ENCODE measurements around the gene LRRC4B.
"Not testable (repeated sequence)": the region's sequence is repeated elsewhere in the genome, so short reads cannot be mapped to it uniquely, and the experiment has no call there.

LRRC4B gene

GRCh38 chr19:50567882-50568727 is at the start of gene LRRC4B:
Gene LRRC4B (minus strand): TSS chr19:50568435. CDS start chr19:50548838, 19,597 bp downstream.
- DNase-seq: no peak

- DNase-seq: peak in 2 of 3 donors; percentile 3 to 16
These were observed 44.5 kb upstream of the LRRC4B start for GRCh38 chr19:50612504-50613404.

GRCh38 chr19:50607874-50608785 is 39.9 kb upstream of the LRRC4B start:
- DNase-seq: peak; percentile 77 to 86 (median 83)

GRCh38 chr19:50607388-50607787 is 39.2 kb upstream of the LRRC4B start:
- DNase-seq: peak in 1 of 3 donors; percentile 10

- peak in 1 of 3 donors; percentile 8 for DNase-seq
These were observed 38.0 kb upstream of the LRRC4B start for GRCh38 chr19:50606059-50606836.

- peak in 1 of 3 donors; percentile 14 for DNase-seq
These were observed 36.2 kb upstream of the LRRC4B start for GRCh38 chr19:50604264-50605073.

GRCh38 chr19:50602935-50603334 is 34.7 kb upstream of the LRRC4B start:
- DNase-seq: no peak

- no peak for DNase-seq
These were observed 34.3 kb upstream of the LRRC4B start for GRCh38 chr19:50602496-50602895.

GRCh38 chr19:50602089-50602422 is 33.8 kb upstream of the LRRC4B start:
- DNase-seq: peak in 1 of 3 donors; percentile 5

- peak in 1 of 3 donors; percentile 11 for DNase-seq
These were observed 33.3 kb upstream of the LRRC4B start for GRCh38 chr19:50601407-50602088.

- no peak for DNase-seq
These were observed 31.2 kb upstream of the LRRC4B start for GRCh38 chr19:50599427-50599826.

GRCh38 chr19:50590191-50590590 is 22.0 kb upstream of the LRRC4B start:
- DNase-seq: no peak

GRCh38 chr19:50581795-50582660 is 13.8 kb upstream of the LRRC4B start:
- not testable (repeated sequence) for DNase-seq

- no peak for DNase-seq
These were observed 12.9 kb upstream of the LRRC4B start for GRCh38 chr19:50580970-50581634.

GRCh38 chr19:50580240-50580639 is 12.0 kb upstream of the LRRC4B start:
- no peak for DNase-seq

- not testable (repeated sequence) for DNase-seq
These were observed 8.5 kb upstream of the LRRC4B start for GRCh38 chr19:50576769-50577168.

GRCh38 chr19:50573741-50574461 is 5.7 kb upstream of the LRRC4B start:
- no peak for DNase-seq

GRCh38 chr19:50570997-50571396 is 2.8 kb upstream of the LRRC4B start:
- no peak for DNase-seq
